Neural crest cell (in vitro differentiated cells): ENCODE results near the gene MSL3B.

ENCODE experiments used
- DNase-seq: peaks from one replicate; pipeline ENCODE4 v3.0.0; 2021; ENCODE audit warnings: low read depth, mixed read lengths, low spot score
- H3K27ac Mint-ChIP-seq: one replicate; pipeline ENCODE4 v1.8.0; 2021; ENCODE audit warnings: mild to moderate bottlenecking, mixed read lengths; ENCODE audit not compliant: unreplicated experiment
- H3K27me3 Mint-ChIP-seq: 2 replicates; pipeline ENCODE4 v1.8.0; 2021; ENCODE audit warnings: low read depth, mild to moderate bottlenecking, mixed read lengths
- H3K36me3 Mint-ChIP-seq: 2 replicates; pipeline ENCODE4 v1.8.0; 2021; ENCODE audit warnings: low read depth, mild to moderate bottlenecking, mixed read lengths
- H3K4me1 Mint-ChIP-seq: 2 replicates; pipeline ENCODE4 v1.8.0; 2021; ENCODE audit warnings: mixed read lengths
- H3K4me3 Mint-ChIP-seq: one replicate; pipeline ENCODE4 v1.8.0; 2021; ENCODE audit warnings: mild to moderate bottlenecking, mixed read lengths
- H3K9me3 Mint-ChIP-seq: 2 replicates; pipeline ENCODE4 v1.8.0; 2021; ENCODE audit warnings: mixed read lengths
- CTCF ChIP-seq: fragments of 200-600 bp; sonication (generic); conservative IDR thresholded peaks from 2 replicates; pipeline ENCODE4 v1.5.0; 2021; ENCODE audit warnings: antibody characterized with exemption, mild to moderate bottlenecking

Gene MSL3B

GRCh38 chr2:233818639-233819621 is 49.3 kb downstream of the MSL3B start:
- Mint-ChIP-seq H3K36me3 (no peaks in the 10 kb centered on the region), H3K27me3 (no peaks in the 10 kb centered on the region), H3K4me1 (peaks cover 12% of the 10 kb centered on the region), H3K4me3 (no peak overlapping the region), H3K9me3 (no peaks in the 10 kb centered on the region), H3K27ac (no peak overlapping the region)
- TF ChIP-seq CTCF = no peak
- no peak for DNase-seq

GRCh38 chr2:233817995-233818638 is 50.1 kb downstream of the MSL3B start:
- peaks cover 12% of the 10 kb centered on the region for H3K4me1 Mint-ChIP-seq
- no peak for DNase-seq
- no peak overlapping the region for H3K27ac Mint-ChIP-seq
- TF ChIP-seq CTCF = no peak
- no peak overlapping the region for H3K4me3 Mint-ChIP-seq
- H3K27me3 Mint-ChIP-seq = no peaks in the 10 kb centered on the region
- H3K36me3 Mint-ChIP-seq = no peaks in the 10 kb centered on the region
- H3K9me3 Mint-ChIP-seq = no peaks in the 10 kb centered on the region

- TF ChIP-seq CTCF = no peak
- no peak for DNase-seq
- Mint-ChIP-seq H3K27me3 (no peaks in the 10 kb centered on the region), H3K27ac (no peak overlapping the region), H3K4me1 (peaks cover 12% of the 10 kb centered on the region), H3K9me3 (no peaks in the 10 kb centered on the region), H3K36me3 (no peaks in the 10 kb centered on the region), H3K4me3 (no peak overlapping the region)
Observed at GRCh38 chr2:233817361-233817911, 50.8 kb downstream of the MSL3B start.

- no peak for TF ChIP-seq CTCF
- peaks cover 12% of the 10 kb centered on the region for H3K4me1 Mint-ChIP-seq
- H3K4me3 Mint-ChIP-seq = no peak overlapping the region
- H3K27me3 Mint-ChIP-seq = no peaks in the 10 kb centered on the region
- no peaks in the 10 kb centered on the region for H3K9me3 Mint-ChIP-seq
- no peaks in the 10 kb centered on the region for H3K36me3 Mint-ChIP-seq
- DNase-seq = no peak
- no peak overlapping the region for H3K27ac Mint-ChIP-seq
Observed at GRCh38 chr2:233816771-233817170, 51.4 kb downstream of the MSL3B start.

- Mint-ChIP-seq H3K27me3 (no peaks in the 10 kb centered on the region), H3K4me1 (peaks cover 12% of the 10 kb centered on the region), H3K27ac (no peak overlapping the region), H3K9me3 (no peaks in the 10 kb centered on the region), H3K36me3 (no peaks in the 10 kb centered on the region), H3K4me3 (no peak overlapping the region)
- TF ChIP-seq CTCF = no peak
- no peak for DNase-seq
Observed at GRCh38 chr2:233816334-233816733, 51.9 kb downstream of the MSL3B start.
